Measurements from ENCODE around the gene ATG9A.
"Not testable (repeated sequence)": the region's sequence is repeated elsewhere in the genome, so short reads cannot be mapped to it uniquely, and the experiment has no call there.

The ATG9A gene

GRCh38 chr2:219206328-219207133, 22.9 kb downstream of the ATG9A start, which contains the start of gene ZFAND2B:
Gene ZFAND2B, plus strand, starts transcription at chr2:219206782. Its CDS starts 206 bp downstream, at chr2:219206988.
- in situ Hi-C loops (cut with MboI; ENCODE audit: low sequenced_read_pairs), result no loop called here

- in situ Hi-C loops (cut with MboI; ENCODE audit: low sequenced_read_pairs), result no loop called here
Observed at GRCh38 chr2:219205981-219206327, 23.5 kb downstream of the ATG9A start.

GRCh38 chr2:219205165-219205538, 24.3 kb downstream of the ATG9A start:
- in situ Hi-C loops (cut with MboI; ENCODE audit: low sequenced_read_pairs), result no loop called here

GRCh38 chr2:219204425-219205164, 24.8 kb downstream of the ATG9A start:
- in situ Hi-C loops (cut with MboI; ENCODE audit: low sequenced_read_pairs), result no loop called here

GRCh38 chr2:219201331-219201730, 28.1 kb downstream of the ATG9A start:
- in situ Hi-C loops (cut with MboI; ENCODE audit: low sequenced_read_pairs), result not testable (repeated sequence)

- in situ Hi-C loops (cut with MboI; ENCODE audit: low sequenced_read_pairs), result not testable (repeated sequence)
Observed at GRCh38 chr2:219200502-219201326, 28.7 kb downstream of the ATG9A start.

- in situ Hi-C loops (cut with MboI; ENCODE audit: low sequenced_read_pairs), result no loop called here
Observed at GRCh38 chr2:219199470-219200211, 29.8 kb downstream of the ATG9A start.

- in situ Hi-C loops (cut with MboI; ENCODE audit: low sequenced_read_pairs), result no loop called here
Observed at GRCh38 chr2:219198974-219199373, 30.5 kb downstream of the ATG9A start.

- in situ Hi-C loops (cut with MboI; ENCODE audit: low sequenced_read_pairs), result no loop called here
Observed at GRCh38 chr2:219197388-219197787, 32.0 kb downstream of the ATG9A start.

GRCh38 chr2:219186754-219187456, 42.5 kb downstream of the ATG9A start:
- in situ Hi-C loops (cut with MboI; ENCODE audit: low sequenced_read_pairs), result no loop called here

- in situ Hi-C loops (cut with MboI; ENCODE audit: low sequenced_read_pairs), result no loop called here
Observed at GRCh38 chr2:219184121-219184520, 45.3 kb downstream of the ATG9A start.

GRCh38 chr2:219183151-219183772, 46.2 kb downstream of the ATG9A start:
- in situ Hi-C loops (cut with MboI; ENCODE audit: low sequenced_read_pairs), result no loop called here

- in situ Hi-C loops (cut with MboI; ENCODE audit: low sequenced_read_pairs), result no loop called here
Observed at GRCh38 chr2:219182331-219183150, 46.9 kb downstream of the ATG9A start.

- in situ Hi-C loops (cut with MboI; ENCODE audit: low sequenced_read_pairs), result no loop called here
Observed at GRCh38 chr2:219181531-219181930, 47.9 kb downstream of the ATG9A start.

GRCh38 chr2:219180961-219181360, 48.5 kb downstream of the ATG9A start:
- in situ Hi-C loops (cut with MboI; ENCODE audit: low sequenced_read_pairs), result no loop called here

GRCh38 chr2:219179601-219180465, 49.6 kb downstream of the ATG9A start:
- in situ Hi-C loops (cut with MboI; ENCODE audit: low sequenced_read_pairs), result no loop called here

- in situ Hi-C loops (cut with MboI; ENCODE audit: low sequenced_read_pairs), result no loop called here
Observed at GRCh38 chr2:219178377-219179175, 50.9 kb downstream of the ATG9A start.

Measured in hTERT RPE-1 (cell line).